Measurements from ENCODE around the gene LENG1.

The LENG1 gene

DNA sequence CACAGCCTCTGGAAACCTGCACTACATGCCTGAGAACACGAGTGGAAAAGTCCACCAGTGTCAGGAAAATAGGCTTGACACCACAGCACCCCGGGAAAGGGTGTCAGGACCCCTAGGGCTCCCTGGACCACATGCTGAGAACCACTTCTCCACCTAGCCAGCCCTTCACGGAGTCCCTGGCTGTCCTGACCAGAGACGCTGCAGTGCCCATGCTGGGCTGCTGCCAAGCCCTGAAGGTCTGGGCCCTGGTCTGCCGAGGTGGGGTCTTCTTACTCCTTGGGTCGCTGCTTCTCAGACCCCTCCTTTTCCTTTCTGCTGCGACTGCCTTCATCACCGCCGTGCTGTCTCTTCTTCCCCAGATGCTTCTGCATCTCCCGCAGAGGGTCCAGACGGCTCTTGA lies 3.0 kb downstream of the LENG1 start:
- H3K36me3 Mint-ChIP-seq (ENCODE audit: low read depth), result peaks cover 44% of the 10 kb centered on the region
- peaks cover 32% of the 10 kb centered on the region for H3K4me1 Mint-ChIP-seq
- DNase-seq, result no peak
- H3K27ac Mint-ChIP-seq, result no peak overlapping the region
- H3K9me3 Mint-ChIP-seq, result peaks cover 17% of the 10 kb centered on the region
- H3K27me3 Mint-ChIP-seq (ENCODE audit: low read depth, poor library complexity), result peaks cover 7% of the 10 kb centered on the region
- TF ChIP-seq, protein P1, sequence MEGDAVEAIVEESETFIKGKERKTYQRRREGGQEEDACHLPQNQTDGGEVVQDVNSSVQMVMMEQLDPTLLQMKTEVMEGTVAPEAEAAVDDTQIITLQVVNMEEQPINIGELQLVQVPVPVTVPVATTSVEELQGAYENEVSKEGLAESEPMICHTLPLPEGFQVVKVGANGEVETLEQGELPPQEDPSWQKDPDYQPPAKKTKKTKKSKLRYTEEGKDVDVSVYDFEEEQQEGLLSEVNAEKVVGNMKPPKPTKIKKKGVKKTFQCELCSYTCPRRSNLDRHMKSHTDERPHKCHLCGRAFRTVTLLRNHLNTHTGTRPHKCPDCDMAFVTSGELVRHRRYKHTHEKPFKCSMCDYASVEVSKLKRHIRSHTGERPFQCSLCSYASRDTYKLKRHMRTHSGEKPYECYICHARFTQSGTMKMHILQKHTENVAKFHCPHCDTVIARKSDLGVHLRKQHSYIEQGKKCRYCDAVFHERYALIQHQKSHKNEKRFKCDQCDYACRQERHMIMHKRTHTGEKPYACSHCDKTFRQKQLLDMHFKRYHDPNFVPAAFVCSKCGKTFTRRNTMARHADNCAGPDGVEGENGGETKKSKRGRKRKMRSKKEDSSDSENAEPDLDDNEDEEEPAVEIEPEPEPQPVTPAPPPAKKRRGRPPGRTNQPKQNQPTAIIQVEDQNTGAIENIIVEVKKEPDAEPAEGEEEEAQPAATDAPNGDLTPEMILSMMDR (IDR thresholded peaks at IDR 0.05), result no peak
- no peak overlapping the region for H3K4me3 Mint-ChIP-seq

DNA sequence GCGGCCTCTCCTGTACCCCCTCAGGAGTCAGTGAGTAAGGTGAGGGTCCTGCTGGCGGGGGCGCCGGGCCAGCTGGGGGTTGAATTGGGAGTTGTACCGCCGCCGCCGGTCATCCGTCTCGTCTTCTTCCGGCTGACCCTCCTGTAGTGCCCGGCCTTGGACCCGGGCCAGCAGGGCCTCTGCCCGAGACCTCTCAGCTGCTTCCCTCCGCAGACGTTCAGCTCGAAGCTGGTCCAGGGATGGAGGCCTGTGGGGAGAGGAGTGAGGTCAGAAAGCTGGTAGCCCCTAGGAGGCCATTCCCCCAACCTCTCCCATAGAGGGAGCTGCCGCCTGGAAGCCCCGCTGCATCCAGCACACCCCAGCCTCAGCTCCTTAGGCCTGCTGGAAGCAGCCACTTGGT lies 3.8 kb downstream of the LENG1 start:
- peaks cover 26% of the 10 kb centered on the region for H3K4me1 Mint-ChIP-seq
- DNase-seq, result no peak
- H3K9me3 Mint-ChIP-seq, result peaks cover 10% of the 10 kb centered on the region

DNA sequence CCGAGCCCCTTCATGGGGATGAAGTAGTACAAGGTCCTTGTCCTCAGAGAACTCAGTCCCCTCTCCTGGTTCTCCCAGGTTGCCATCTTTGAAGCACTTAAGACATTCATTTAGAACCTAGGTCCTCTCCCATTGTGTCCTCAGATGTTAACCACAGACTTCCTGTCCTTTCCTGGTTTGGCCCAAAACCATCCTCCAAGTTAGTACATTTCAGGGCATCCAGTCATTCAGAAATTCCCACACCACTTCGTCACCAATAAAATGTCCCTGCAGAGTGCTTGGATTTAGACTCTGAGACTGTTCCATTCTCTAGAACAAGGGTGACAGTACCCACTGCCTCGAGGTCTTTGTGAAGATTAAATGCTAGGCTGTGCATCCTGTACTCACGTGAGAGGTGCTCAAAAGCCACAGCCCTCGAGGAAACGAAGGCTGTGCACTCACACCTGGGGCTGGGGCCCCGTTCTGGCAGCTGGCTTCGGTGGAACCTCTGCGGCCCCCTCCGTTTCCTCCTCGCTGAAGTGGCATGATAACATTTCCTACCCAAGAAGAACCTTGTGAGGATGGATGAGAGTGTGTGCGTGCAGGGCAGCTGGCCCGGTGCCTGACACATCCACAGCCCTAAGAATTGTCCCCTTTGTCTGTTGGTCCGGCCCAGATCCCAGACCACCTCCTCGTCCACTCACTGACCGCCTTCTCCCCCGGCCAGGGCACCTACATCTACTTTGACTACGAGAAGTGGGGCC lies 4.7 kb downstream of the LENG1 start:
- Mint-ChIP-seq H3K9me3 (peaks cover under 1% of the 10 kb centered on the region), H3K27me3 (ENCODE audit: low read depth, poor library complexity) (peaks cover 1% of the 10 kb centered on the region), H3K36me3 (ENCODE audit: low read depth) (peaks cover 46% of the 10 kb centered on the region), H3K4me3 (no peak overlapping the region), H3K27ac (peak overlapping the region; percentile 72), H3K4me1 (peaks cover 17% of the 10 kb centered on the region)
- TF ChIP-seq, protein P1 (IDR thresholded peaks at IDR 0.05), result no peak
- DNase-seq, result no peak

More for the DNA sequence above, 3.8 kb downstream of the LENG1 start:
- Mint-ChIP-seq H3K27me3 (ENCODE audit: low read depth, poor library complexity) (no peaks in the 10 kb centered on the region), H3K27ac (no peak overlapping the region), H3K36me3 (ENCODE audit: low read depth) (peaks cover 45% of the 10 kb centered on the region), H3K4me3 (no peak overlapping the region)
- TF ChIP-seq, protein P1 (IDR thresholded peaks at IDR 0.05), result no peak

DNA sequence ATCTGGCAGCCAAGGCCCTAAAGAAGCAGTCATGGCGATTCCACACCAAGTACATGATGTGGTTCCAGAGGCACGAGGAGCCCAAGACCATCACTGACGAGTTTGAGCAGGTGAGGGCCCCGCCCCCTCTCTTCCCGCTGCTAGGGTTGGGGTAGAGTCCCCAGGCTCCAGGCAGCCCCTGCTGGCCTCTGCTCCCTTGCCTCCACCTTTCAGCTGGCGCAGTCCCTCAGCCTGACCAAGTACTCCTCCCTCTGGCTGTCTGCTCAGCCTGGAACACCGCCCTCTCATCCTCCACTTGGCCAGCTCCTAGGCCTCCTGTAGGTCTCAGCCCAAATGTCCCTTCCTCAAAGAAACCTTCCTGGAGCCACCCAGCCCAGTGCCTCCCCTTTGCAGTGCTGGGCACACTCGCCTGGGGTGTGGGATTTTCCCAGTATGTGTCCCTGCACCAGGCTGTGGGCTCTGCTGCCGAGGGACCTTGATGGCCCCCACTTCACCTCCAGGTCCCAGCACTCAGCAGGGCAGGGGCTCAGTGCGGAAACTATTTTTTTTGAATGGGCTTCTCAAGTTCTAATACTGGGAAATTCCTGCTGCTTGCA lies 5.7 kb downstream of the LENG1 start:
- H3K4me1 Mint-ChIP-seq, result peaks cover 7% of the 10 kb centered on the region
- H3K27ac Mint-ChIP-seq, result peak overlapping the region; percentile 72
- DNase-seq, result no peak
- TF ChIP-seq, protein P1 (IDR thresholded peaks at IDR 0.05), result no peak
- no peaks in the 10 kb centered on the region for H3K9me3 Mint-ChIP-seq
- no peak overlapping the region for H3K4me3 Mint-ChIP-seq
- H3K27me3 Mint-ChIP-seq (ENCODE audit: low read depth, poor library complexity), result peaks cover 3% of the 10 kb centered on the region
- peaks cover 55% of the 10 kb centered on the region for H3K36me3 Mint-ChIP-seq (ENCODE audit: low read depth)

DNA sequence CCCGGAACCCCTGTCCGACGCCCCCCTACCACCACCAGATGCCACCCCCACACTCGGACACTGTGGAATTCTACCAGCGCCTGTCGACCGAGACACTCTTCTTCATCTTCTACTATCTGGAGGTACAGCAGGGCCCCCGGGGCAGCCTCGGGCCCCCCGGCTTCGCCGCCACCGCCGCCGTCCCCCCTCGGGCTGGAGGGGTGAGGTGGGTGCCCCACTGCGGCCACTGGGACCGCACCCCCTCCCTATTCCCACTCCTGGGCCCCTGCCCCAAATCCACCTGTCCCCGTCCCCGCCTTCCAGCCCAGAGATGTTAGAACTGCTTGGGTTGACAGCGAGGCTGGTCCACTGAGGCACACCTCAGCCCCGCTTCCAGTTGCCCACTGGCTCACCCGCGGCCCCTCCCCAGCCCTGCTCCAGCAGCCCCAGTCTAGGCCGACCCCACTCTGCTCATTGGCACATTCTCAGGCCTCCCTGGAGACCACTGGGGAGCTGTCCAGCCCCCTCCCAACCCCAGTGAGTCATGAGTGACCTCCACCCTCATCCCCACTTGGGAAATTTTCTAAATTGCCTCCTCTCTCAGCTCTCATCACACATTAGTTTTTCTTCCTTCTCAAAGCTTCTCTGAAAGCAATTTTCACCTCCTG lies 6.5 kb downstream of the LENG1 start:
- TF ChIP-seq, protein P1 (IDR thresholded peaks at IDR 0.05), result no peak
- Mint-ChIP-seq H3K4me3 (no peak overlapping the region), H3K27ac (peak overlapping the region; percentile 92), H3K4me1 (no peaks in the 10 kb centered on the region), H3K9me3 (no peaks in the 10 kb centered on the region), H3K36me3 (ENCODE audit: low read depth) (peaks cover 54% of the 10 kb centered on the region), H3K27me3 (ENCODE audit: low read depth, poor library complexity) (peaks cover 3% of the 10 kb centered on the region)
- no peak for DNase-seq
